Hematopoietic multipotent progenitor cell treated with erythropoietin and hydrocortisone succinate and interleukin-3 and kit ligand, for 6 days (in vitro differentiated cells): Measurements from ENCODE around the gene LY6G6C.

Experiments used
- DNase-seq: peaks from one replicate; pipeline ENCODE4 v3.0.0-alpha.2; 2015

Gene LY6G6C, protein sequence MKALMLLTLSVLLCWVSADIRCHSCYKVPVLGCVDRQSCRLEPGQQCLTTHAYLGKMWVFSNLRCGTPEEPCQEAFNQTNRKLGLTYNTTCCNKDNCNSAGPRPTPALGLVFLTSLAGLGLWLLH

GRCh38 chr6:31721351-31722020 is at the start of gene LY6G6C:
LY6G6C (minus strand) TSS chr6:31721746; CDS start chr6:31721679, 67 bp downstream.
- no peak for DNase-seq

DNA sequence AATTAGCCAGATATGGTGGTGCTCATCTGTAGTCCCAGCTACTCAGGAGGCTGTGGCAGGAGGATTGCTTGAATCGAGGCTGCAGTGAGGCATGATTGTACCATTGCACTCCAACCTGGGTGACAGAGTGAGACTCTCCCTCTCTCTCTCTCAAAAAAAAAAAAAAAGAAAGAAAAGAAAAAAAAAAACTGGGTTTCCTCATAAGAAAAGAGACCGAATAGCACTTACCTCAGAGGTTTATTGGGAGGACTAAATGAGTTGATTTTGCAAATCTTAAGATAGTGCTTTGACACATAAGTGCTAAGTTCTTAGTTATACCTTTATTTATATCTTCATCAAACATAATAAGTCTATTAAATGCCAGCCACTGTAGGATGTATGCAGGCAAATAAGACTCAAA is 49.3 kb upstream of the LY6G6C start:
- no peak for DNase-seq

DNA sequence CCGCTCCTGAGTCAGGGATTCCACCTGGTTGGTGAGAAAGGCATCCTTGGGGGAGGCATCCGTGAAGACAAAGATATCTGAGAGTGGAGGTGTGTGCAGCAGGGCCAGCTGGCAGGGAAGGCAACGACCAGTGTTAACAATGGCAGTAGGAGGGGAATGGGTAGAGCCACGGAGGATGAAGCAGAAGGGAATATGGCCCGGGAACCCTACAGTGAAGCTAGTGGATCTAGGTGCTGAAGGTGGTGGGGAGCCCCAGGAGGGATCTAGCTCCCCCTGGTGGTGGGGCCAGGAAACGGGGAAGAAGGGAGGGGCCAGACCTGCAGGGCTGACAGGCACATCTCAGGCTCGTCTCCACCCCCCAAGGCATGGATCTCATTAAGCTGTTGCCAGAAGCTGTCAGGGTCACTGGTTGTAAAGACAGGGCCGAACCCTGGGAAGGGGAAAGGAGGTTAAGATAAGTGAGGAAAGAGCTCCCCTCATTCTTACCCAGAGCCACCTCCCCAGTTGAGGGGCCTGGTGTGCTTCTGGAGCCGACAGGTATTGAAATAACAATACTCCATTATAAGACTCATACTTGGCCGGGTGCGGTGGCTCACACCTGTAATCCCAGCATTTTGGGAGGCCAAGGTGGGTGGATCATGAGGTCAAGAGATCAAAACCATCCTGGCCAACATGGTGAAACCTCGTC is 48.3 kb upstream of the LY6G6C start:
- DNase-seq: peak; percentile 90

GRCh38 chr6:31768363-31769257 is 47.1 kb upstream of the LY6G6C start:
- no peak for DNase-seq

DNA sequence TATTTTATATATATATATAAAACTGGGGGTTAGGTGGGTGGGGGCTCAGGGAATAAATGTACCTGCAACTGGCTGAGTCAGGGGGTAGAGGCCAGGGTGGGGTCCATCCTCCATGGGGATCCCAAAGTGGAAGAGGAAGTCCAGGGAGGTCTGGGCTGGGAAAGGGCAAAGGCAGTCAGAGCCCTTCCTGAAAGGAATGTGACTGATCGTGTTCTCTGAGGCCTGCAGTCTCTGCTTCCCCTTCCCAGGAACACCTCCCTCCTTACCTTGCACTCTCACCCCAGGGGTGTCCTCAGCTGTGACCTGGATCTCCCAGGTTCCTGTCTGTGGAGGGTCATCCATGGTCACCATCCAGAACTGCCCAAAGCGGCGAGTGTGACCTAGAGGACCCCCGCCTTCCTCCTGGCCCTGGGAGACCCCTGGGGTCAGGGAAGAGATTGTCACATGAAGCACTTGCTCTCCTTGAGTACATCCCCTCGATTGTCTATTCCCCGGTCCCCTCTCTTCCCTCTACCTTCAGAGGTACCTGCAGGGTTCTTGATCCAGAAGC is 45.6 kb upstream of the LY6G6C start:
- no peak for DNase-seq

- no peak for DNase-seq
These were observed 44.6 kb upstream of the LY6G6C start for GRCh38 chr6:31765910-31766794.

- DNase-seq: no peak
These were observed 44.0 kb upstream of the LY6G6C start for GRCh38 chr6:31765559-31765909.

DNA sequence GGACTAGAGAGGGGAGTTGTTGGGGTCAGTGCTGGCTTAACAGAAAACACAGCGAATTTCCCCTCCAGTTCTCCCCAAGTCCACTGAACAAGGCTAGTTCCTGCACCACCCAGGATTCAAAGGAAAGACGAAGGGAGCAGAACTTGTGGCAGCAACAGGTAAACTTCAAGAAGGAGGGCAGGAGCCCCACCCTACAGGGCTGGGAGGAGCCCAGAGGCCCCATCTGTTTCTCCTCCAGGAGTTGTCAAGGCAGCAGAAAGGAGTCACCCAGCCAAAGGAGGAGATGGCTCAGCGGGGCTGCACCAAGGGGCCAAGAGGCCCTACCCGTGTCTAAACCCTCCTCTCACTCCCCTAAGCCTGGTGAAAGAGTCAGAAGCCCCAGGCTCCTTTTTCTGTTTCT is 42.7 kb upstream of the LY6G6C start:
- DNase-seq: no peak

- no peak for DNase-seq
These were observed 42.0 kb upstream of the LY6G6C start for GRCh38 chr6:31763619-31763940.

DNA sequence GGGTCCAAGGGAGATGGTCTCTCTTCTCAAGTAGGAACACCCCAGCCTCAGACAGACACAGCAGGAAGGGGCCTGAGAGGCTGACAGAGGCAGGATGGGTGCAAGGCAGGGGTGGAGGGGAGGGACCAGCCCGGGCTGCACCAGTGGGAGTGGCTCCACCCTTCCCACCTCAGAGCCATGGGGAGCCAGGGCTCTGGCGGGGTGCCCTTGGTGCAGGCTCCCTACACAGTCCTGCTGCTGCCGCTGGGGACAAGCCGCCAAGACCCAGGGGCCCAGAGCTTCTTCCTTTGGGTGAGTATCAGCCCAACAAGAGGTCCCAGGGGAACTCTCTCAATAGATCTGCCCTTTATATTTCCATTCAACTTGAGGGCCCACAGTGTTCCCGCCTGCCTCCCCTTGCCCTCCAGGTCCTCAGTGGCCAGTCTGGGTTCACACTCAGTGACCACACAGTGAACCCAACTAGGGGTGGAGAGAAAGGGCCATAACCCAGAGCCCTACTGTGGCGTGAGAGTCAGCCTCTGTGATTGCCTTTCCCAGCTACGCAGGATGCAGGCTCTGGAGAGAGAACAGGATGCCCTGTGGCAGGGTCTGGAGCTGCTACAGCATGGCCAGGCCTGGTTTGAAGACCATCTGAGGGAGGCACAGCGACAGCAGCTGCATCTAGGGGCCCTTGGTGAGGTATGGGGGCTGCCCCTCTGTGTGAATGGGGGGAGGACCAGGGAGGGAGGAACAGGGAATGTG is 41.5 kb upstream of the LY6G6C start:
- no peak for DNase-seq

DNA sequence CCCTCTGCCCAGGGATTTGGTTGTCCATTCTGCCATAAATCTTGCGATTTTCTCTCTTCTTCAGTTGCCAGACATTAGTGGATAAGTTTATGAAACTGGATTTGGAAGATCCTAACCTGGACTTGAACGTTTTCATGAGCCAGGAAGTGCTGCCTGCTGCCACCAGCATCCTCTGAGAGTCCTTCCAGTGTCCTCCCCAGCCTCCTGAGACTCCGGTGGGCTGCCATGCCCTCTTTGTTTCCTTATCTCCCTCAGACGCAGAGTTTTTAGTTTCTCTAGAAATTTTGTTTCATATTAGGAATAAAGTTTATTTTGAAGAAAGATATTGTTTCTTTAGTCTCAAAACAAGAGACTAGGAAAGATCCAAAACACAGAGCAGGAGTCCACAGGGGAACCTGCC is 40.8 kb upstream of the LY6G6C start, which contains the start of gene SAPCD1:
Gene SAPCD1, plus strand, starts transcription at position 301 of the 400 bp plus-strand sequence. CDS start 399 bp downstream, outside the sequence.
- DNase-seq: no peak

DNA sequence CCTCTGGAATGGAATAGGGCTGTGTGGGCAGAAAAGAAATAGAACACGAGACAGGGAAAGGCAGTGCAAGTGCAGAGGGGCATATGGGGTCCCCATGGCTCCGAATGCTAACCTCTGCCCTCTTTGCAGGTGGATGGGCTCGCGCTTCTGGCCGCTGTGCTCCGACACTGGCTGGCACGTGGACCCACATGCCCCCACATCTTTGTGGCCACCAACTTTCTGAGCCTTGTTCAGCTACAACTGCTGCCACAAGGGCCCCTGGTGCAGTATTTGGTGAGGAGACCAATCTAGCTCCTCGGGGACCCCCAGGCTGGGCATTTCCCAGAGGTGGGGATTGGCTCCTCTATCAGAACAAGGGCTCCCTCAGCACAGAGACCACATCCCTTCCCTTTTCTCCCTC is 39.8 kb upstream of the LY6G6C start:
- no peak for DNase-seq

GRCh38 chr6:31760790-31761189 is 39.2 kb upstream of the LY6G6C start:
- no peak for DNase-seq

DNA sequence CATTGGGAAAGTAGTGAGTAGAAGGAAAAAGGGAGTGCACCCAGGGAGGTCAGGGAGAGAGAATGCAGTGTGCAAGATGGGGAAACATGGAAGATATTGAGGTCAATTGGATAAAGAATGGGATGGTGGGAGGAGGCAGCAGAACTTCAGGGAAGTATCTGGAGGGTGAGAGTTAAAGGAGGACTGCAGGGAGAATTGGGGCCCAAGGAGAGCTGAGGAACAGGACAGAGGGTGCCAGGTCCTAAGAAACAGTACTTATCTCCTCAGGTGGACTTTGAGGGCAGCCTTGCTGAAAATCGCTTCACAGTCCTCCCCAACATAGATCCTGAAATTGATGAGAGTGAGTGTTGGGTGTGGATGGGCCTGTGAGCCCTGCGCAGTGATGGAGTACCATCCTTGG is 36.7 kb upstream of the LY6G6C start:
- no peak for DNase-seq

DNA sequence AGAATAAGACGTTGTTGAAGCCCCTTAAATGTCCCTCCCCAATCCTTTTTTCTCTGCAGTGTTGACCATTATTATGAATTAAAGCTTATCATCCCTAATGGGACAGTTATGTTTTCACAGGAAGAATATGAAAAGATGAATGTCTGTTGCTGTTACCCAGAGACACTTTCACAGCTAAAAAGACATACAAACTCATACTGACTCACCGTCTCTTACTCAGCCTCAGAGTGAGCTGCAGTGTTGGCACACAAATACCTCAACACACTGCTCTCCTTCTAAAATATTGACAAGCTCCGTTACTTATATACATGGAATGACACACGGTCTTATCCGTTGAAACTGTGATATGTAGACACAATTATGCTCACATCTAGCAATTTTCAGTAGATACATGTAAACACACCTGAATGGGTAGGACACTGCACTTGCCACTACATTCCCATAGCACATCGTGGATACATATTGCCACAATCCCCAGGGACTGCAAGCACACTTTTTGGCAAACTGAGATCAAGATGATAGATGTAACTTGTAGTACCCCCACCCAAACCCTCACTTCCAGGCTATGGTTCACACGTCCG is 31.3 kb upstream of the LY6G6C start:
- no peak for DNase-seq

GRCh38 chr6:31750411-31751022 is 29.0 kb upstream of the LY6G6C start:
- DNase-seq: no peak

DNA sequence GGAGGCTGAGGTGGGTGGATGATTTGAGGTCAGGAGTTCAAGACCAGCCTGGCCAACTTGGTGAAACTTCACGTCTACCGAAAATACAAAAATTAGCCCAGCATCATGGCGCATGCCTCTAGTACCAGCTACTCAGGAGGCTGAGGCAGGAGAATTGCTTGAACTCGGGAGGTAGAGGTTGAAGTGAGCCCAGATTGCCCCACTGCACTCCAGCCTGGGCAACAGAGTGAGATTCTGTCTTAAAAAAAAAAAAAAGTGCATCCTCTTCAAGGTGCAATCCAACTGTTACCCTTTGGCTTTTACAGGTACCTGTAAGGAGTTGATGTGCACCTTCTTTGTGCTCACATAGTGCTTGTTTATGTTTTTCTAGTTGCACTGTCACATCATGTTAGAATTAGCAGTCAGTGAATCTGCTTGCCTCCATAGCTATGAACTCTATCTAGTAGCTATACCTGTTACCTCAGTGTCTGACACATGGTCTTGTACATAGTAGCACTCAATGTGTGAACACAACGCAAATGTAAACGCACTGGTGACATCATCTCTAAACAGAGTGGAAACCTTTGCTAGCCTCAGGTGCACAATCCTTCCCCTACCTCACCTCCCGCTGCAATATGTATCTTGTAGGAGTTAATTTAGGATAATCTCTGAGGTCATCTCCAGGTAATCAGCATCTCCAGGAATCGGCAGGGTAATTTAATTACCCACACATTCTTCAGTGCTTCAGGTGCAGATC is 27.9 kb upstream of the LY6G6C start:
- DNase-seq: no peak

DNA sequence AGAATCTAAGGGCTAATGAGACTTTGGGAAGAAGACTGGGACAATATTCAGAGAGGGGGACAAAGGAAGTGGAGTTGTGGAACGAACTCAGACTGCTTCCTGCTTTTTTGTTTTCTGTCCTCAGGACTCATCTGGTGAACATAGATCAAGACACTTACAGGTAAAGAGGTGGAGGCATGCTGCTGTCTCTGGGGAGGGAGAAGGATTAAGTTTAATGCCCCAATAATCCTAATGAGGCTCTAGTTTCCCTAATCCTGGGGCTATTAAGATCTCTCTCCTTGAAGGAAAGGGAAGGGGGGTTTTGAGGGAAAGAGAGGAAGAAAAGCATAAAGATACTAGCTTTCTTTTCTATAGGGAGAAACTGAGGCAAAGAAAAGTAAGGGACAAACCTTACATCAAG is 22.9 kb upstream of the LY6G6C start:
- DNase-seq: no peak

GRCh38 chr6:31742894-31743293 is 21.3 kb upstream of the LY6G6C start:
- no peak for DNase-seq

DNA sequence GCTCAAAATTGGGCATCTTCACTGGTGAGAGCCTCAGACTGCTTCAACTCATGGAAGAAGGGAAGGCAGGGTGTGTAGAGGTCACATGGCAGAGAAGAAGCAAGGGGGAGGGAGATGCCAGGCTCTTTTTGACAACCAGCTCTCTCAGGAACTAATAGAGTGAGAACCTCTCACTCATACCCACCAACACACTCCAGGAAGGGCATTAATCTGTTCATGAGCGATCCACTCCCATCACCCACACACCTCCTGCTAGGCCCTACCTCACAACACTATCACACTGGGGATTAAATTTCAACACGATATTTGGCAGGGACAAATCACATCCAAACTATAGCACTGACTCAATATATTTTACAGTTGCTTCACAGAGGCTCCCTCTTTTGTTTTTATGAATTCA is 20.3 kb upstream of the LY6G6C start:
- DNase-seq: no peak
